Osteoblast (primary cell): Measurements from ENCODE around the gene MOB4. TPM values are rescaled to one million over a fixed set of nuclear protein-coding genes. Genes with fewer than 3 reads are reported as not detected.

ENCODE experiments used
- DNase-seq: peaks from one replicate; pipeline ENCODE4 v3.0.0; 2011; ENCODE audit warnings: low spot score, mixed read lengths; ENCODE audit not compliant: insufficient read length; ENCODE audit errors: missing footprints
- H2AFZ ChIP-seq: 2 replicates; pipeline ENCODE4 v1.6.0; 2011; ENCODE audit warnings: mild to moderate bottlenecking, low read length
- H3K27ac ChIP-seq: 2 replicates; pipeline ENCODE4 v1.5.1; 2011; ENCODE audit warnings: mild to moderate bottlenecking, low read depth, low read length, moderate library complexity
- H3K27me3 ChIP-seq: 2 replicates; pipeline ENCODE4 v1.6.0; 2012; ENCODE audit warnings: mild to moderate bottlenecking, control low read depth, inconsistent platforms, low read length, moderate library complexity; ENCODE audit not compliant: insufficient read depth
- H3K36me3 ChIP-seq: 2 replicates; pipeline ENCODE4 v1.5.1; 2011; ENCODE audit warnings: mild to moderate bottlenecking, low read length, control low read depth, moderate library complexity; ENCODE audit not compliant: insufficient read depth
- H3K4me1 ChIP-seq: 2 replicates; pipeline ENCODE4 v1.5.1; 2011; ENCODE audit warnings: mild to moderate bottlenecking, low read length, control low read depth, moderate library complexity; ENCODE audit not compliant: insufficient read depth
- H3K4me2 ChIP-seq: 2 replicates; pipeline ENCODE4 v1.6.0; 2011; ENCODE audit warnings: mild to moderate bottlenecking, low read length; ENCODE audit not compliant: insufficient read depth
- H3K4me3 ChIP-seq: fragments of 200-600 bp; sonication (generic); 3 replicates; pipeline ENCODE4 v1.5.1; 2012; ENCODE audit warnings: mild to moderate bottlenecking, low read length, inconsistent platforms; ENCODE audit not compliant: insufficient read depth
- H3K79me2 ChIP-seq: 2 replicates; pipeline ENCODE4 v1.6.0; 2012; ENCODE audit warnings: mild to moderate bottlenecking, low read length, control low read depth, inconsistent platforms; ENCODE audit not compliant: insufficient read depth
- H3K9me3 ChIP-seq: 2 replicates; pipeline ENCODE4 v1.5.1; 2011; ENCODE audit warnings: low read depth, low read length, control low read depth
- H4K20me1 ChIP-seq: 2 replicates; pipeline ENCODE4 v1.6.0; 2012; ENCODE audit warnings: mild to moderate bottlenecking, low read length, control low read depth; ENCODE audit not compliant: insufficient read depth
- CTCF ChIP-seq: IDR thresholded peaks from 2 replicates; pipeline ENCODE4 v1.5.1; 2011; ENCODE audit warnings: mild to moderate bottlenecking, low read depth, low read length, moderate library complexity; ENCODE audit errors: extremely low read depth
- total RNA-seq: library from RNA; depleted of rRNA; stranded (reverse); fragments of >200 nt; gene quantifications from 2 replicates; pipeline ENCODE4 v1.2.3, GENCODE V29; 2012

Gene MOB4
- total RNA-seq, 1 donor = 26.4 TPM

- Histone ChIP-seq H3K27ac (no peak overlapping the region), H3K36me3 (peaks cover 25% of the 10 kb centered on the region), H3K4me3 (no peak overlapping the region), H2AFZ (no peak overlapping the region), H3K4me2 (no peak overlapping the region), H3K27me3 (no peaks in the 10 kb centered on the region), H3K4me1 (peaks cover 12% of the 10 kb centered on the region), H3K9me3 (no peaks in the 10 kb centered on the region), H4K20me1 (peaks cover 2% of the 10 kb centered on the region), H3K79me2 (peaks cover 45% of the 10 kb centered on the region)
- no peak for DNase-seq
- TF ChIP-seq CTCF = no peak
Observed at GRCh38 chr2:197504000-197504399, 11.9 kb upstream of the MOB4 start.

GRCh38 chr2:197504512-197504911, 11.4 kb upstream of the MOB4 start:
- peaks cover 12% of the 10 kb centered on the region for H3K4me1 ChIP-seq
- H3K36me3 ChIP-seq = peaks cover 25% of the 10 kb centered on the region
- no peaks in the 10 kb centered on the region for H4K20me1 ChIP-seq
- no peak overlapping the region for H3K4me3 ChIP-seq
- H3K27me3 ChIP-seq = no peaks in the 10 kb centered on the region
- H3K9me3 ChIP-seq = no peaks in the 10 kb centered on the region
- no peak overlapping the region for H2AFZ ChIP-seq
- H3K27ac ChIP-seq = no peak overlapping the region
- TF ChIP-seq CTCF = no peak
- H3K4me2 ChIP-seq = no peak overlapping the region
- H3K79me2 ChIP-seq = peaks cover 39% of the 10 kb centered on the region
- no peak for DNase-seq

GRCh38 chr2:197506658-197507057, 9.2 kb upstream of the MOB4 start:
- Histone ChIP-seq H4K20me1 (no peaks in the 10 kb centered on the region), H3K9me3 (no peaks in the 10 kb centered on the region), H3K36me3 (peaks cover 25% of the 10 kb centered on the region), H3K4me2 (no peak overlapping the region), H3K27ac (no peak overlapping the region), H3K27me3 (no peaks in the 10 kb centered on the region), H3K4me1 (peaks cover 10% of the 10 kb centered on the region), H3K79me2 (peaks cover 25% of the 10 kb centered on the region), H3K4me3 (no peak overlapping the region), H2AFZ (no peak overlapping the region)
- no peak for TF ChIP-seq CTCF
- DNase-seq = no peak

- no peaks in the 10 kb centered on the region for H3K9me3 ChIP-seq
- H3K27ac ChIP-seq = no peak overlapping the region
- H3K27me3 ChIP-seq = no peaks in the 10 kb centered on the region
- no peak overlapping the region for H3K4me2 ChIP-seq
- peaks cover 9% of the 10 kb centered on the region for H4K20me1 ChIP-seq
- no peak overlapping the region for H2AFZ ChIP-seq
- peaks cover 10% of the 10 kb centered on the region for H3K4me1 ChIP-seq
- DNase-seq = no peak
- H3K4me3 ChIP-seq = no peak overlapping the region
- H3K79me2 ChIP-seq = peaks cover 34% of the 10 kb centered on the region
- H3K36me3 ChIP-seq = no peaks in the 10 kb centered on the region
- no peak for TF ChIP-seq CTCF
Observed at GRCh38 chr2:197513915-197514314, 2.0 kb upstream of the MOB4 start.
